Measurements from ENCODE around the gene IPP.
"Not testable (repeated sequence)": the region's sequence is repeated elsewhere in the genome, so short reads cannot be mapped to it uniquely, and the experiment has no call there.

- TF ChIP-seq SP1 (IDR thresholded peaks at IDR 0.05; ENCODE audit: low read depth, low read length); RAD21 (IDR thresholded peaks at IDR 0.05 in 1 of 2, conservative IDR thresholded peaks at IDR 0.05 in 1 of 2; ENCODE audit: low read depth in 2 of 2, low read length in 2 of 2); RBBP5 (IDR thresholded peaks at IDR 0.05; ENCODE audit: borderline replicate concordance, low read depth, low read length): not testable (repeated sequence)
Observed at GRCh38 chr1:45726007-45726406, 24.4 kb downstream of the IPP start.
